ENCODE results near the gene CUX1. TPM values are rescaled to one million over a fixed set of nuclear protein-coding genes. Genes with fewer than 3 reads are reported as not detected.

The CUX1 gene
- total and polyA plus RNA-seq, 9 donors = 42.2 to 151 (median 126) TPM

DNA sequence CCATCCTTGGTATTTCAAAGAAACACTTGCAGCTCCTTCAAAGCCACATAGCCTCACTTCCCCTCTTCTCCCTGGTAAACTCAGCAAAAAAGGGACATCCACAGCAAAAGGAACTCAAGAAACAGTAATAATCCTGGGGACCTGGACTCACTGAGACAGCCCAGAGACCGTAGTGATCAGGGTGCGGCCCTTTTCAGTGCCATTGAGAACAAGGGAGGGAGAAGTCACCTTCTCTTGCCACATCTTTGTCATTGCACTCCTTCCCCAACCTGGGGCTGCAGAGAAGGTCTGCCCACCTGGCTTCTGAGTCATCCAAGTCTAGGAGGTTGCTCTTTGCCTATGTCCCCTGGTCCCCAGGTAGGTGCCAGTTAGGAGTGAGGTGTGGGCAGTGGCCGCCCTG lies 375.4 kb downstream of the CUX1 start:
- Histone ChIP-seq H3K4me1 (ENCODE audit: insufficient read depth) (no peaks in the 10 kb centered on the region), H3K27ac (no peak overlapping the region), H3K4me3 (no peak overlapping the region), H3K9me3 (no peaks in the 10 kb centered on the region), H3K27me3 (no peaks in the 10 kb centered on the region), H3K36me3 (no peaks in the 10 kb centered on the region)
- intact Hi-C loops (cut with DNase I) = no loop called here
- WGBS, 3 donors = 93 to 99% (median 96%) methylated on average over 3 of the region's 3 CpGs
- TF ChIP-seq EP300 (IDR thresholded peaks at IDR 0.05) (no peak), POLR2A (IDR thresholded peaks at IDR 0.05) (no peak), CTCF (IDR thresholded peaks at IDR 0.05) (no peak)
- DNase-seq = no peak

DNA sequence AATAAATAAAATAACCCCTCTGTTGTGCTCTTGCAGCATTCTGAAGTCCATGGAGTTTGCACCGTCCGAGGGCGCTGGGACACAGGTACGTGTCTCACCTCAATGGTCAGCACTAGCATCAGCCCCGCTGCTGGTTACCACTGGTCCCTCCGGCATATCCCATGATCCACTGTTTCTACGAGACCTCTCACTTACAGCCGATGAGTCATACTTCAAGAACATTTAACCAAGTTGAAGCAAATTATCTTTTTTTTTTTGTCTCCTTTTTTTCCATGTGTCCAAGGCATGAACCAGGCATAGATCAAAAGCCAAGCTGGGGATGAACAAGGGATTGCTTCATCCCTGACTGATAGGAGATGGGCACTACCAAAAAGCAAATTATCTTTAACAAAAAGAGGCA lies 376.4 kb downstream of the CUX1 start:
- intact Hi-C loops (cut with DNase I) = no loop called here
- WGBS, 3 donors = 80 to 86% (median 82%) methylated on average over 8 of the region's 8 CpGs
- H3K36me3 ChIP-seq = no peaks in the 10 kb centered on the region

DNA sequence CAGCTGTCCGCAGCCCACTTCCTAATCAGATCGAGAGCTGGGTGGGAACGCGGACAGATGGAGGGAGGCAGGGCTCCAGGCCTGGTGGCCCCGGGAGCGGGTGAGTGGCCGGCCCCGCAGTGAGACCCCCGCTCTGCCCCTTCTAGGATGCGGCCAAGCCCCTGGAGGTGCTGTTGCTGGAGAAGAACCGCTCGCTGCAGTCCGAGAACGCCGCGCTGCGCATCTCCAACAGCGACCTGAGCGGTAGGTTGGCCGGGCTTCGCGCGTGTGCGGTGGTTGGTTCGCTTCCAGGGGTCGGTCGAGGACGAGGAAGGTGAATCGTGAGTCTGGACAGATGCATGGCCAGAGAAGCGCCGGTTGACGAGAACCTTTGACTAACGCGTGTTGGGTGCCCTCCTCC lies 377.9 kb downstream of the CUX1 start:
- Histone ChIP-seq H3K4me3 (no peak overlapping the region), H3K4me1 (ENCODE audit: insufficient read depth) (no peaks in the 10 kb centered on the region), H3K9me3 (no peaks in the 10 kb centered on the region), H3K27me3 (no peaks in the 10 kb centered on the region), H3K27ac (no peak overlapping the region), H3K36me3 (no peaks in the 10 kb centered on the region)
- 94 to 96% (median 94%) methylated on average over 34 of the region's 34 CpGs for WGBS, 3 donors
- intact Hi-C loops (cut with DNase I) = no loop called here
- DNase-seq = no peak
- no peak for TF ChIP-seq POLR2A (IDR thresholded peaks at IDR 0.05)
- no peak for TF ChIP-seq CTCF (IDR thresholded peaks at IDR 0.05)

More for the DNA sequence above, 376.4 kb downstream of the CUX1 start:
- no peaks in the 10 kb centered on the region for H3K4me1 ChIP-seq (ENCODE audit: insufficient read depth)
- no peak for TF ChIP-seq POLR2A (IDR thresholded peaks at IDR 0.05)
- H3K4me3 ChIP-seq = no peak overlapping the region
- no peaks in the 10 kb centered on the region for H3K9me3 ChIP-seq
- no peak for DNase-seq
- H3K27me3 ChIP-seq = no peaks in the 10 kb centered on the region
- H3K27ac ChIP-seq = no peak overlapping the region

- intact Hi-C loops (cut with DNase I) = no loop called here
- no peak for DNase-seq
- no peak for TF ChIP-seq CTCF (IDR thresholded peaks at IDR 0.05)
- TF ChIP-seq EP300 (IDR thresholded peaks at IDR 0.05) = no peak
- TF ChIP-seq POLR2A (IDR thresholded peaks at IDR 0.05) = no peak
- Histone ChIP-seq H3K9me3 (no peaks in the 10 kb centered on the region), H3K27me3 (no peaks in the 10 kb centered on the region), H3K4me1 (ENCODE audit: insufficient read depth) (no peaks in the 10 kb centered on the region), H3K27ac (no peak overlapping the region), H3K4me3 (no peak overlapping the region), H3K36me3 (no peaks in the 10 kb centered on the region)
- 93 to 97% (median 96%) methylated on average over 25 of the region's 25 CpGs for WGBS, 3 donors
Measured at GRCh38 chr7:102196028-102196427, 378.6 kb downstream of the CUX1 start.

DNA sequence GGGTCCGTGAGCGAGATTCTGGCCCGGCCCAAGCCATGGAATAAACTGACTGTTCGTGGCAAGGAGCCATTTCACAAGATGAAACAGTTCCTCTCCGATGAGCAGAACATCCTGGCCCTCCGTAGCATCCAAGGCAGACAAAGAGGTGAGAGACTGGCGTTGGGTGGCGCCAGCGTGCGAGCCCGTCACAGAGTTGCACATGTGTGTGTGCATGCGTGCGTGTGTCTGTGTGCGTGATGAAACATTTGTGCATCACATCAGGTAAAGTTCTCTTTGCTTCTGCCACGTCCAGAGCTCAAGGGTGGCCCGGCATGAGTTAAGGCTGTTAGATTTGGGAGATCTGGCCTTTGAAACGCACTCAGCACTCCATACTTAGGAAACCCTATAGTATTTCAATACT lies 379.7 kb downstream of the CUX1 start:
- TF ChIP-seq POLR2A (IDR thresholded peaks at IDR 0.05) (no peak), CTCF (IDR thresholded peaks at IDR 0.05) (no peak), EP300 (IDR thresholded peaks at IDR 0.05) (no peak)
- Histone ChIP-seq H3K4me1 (ENCODE audit: insufficient read depth) (no peaks in the 10 kb centered on the region), H3K9me3 (no peaks in the 10 kb centered on the region), H3K27me3 (no peaks in the 10 kb centered on the region), H3K27ac (no peak overlapping the region), H3K36me3 (no peaks in the 10 kb centered on the region), H3K4me3 (no peak overlapping the region)
- intact Hi-C loops (cut with DNase I) = no loop called here
- no peak for DNase-seq
- 95 to 97% (median 96%) methylated on average over 17 of the region's 17 CpGs for WGBS, 3 donors

Data from ovary (tissue), 9 donors.